Thyroid gland (tissue), 4 donors: ENCODE data around the gene SZRD1.

ENCODE experiments used
- POLR2A ChIP-seq, 2 donors: fragments of 450-650 bp; IDR thresholded peaks; one replicate each; pipeline ENCODE4 v1.6.1; 2017; ENCODE audit warnings: antibody characterized with exemption in 2 of 2, mild to moderate bottlenecking in 2 of 2, moderate library complexity in 1 of 2
- TF ChIP-seq, protein P1 (sequence below), 6 experiments: fragments of 200-600 bp in 3 of 6; fragments of 450-650 bp in 3 of 6; sonication (generic) in 3 of 6; IDR thresholded peaks; one replicate each; pipeline ENCODE4 v1.5.1; 2016 to 2019; ENCODE audit warnings: antibody characterized with exemption in 6 of 6, mild to moderate bottlenecking in 2 of 6, inconsistent platforms in 1 of 6, moderate library complexity in 1 of 6

DNA sequence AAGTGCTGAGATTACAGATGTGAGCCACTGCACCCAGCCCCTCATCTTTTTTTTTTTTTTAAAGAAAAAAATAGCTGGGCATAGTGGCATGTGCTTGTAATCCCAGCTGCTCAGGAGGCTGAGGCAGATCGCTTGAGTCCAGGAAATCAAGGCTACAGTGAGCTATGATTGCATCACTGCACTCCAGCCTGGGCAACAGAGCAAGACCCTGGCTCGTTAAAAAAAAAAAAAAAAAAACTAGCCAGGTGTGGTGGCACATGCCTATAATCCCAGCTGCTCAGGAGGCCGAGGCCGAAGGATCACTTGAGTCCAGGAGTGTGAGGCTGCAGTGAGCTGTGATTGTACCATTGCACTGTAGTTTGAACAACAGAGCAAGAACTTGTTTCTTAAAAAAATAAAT is 13.8 kb downstream of the SZRD1 start:
- TF ChIP-seq, protein P1, sequence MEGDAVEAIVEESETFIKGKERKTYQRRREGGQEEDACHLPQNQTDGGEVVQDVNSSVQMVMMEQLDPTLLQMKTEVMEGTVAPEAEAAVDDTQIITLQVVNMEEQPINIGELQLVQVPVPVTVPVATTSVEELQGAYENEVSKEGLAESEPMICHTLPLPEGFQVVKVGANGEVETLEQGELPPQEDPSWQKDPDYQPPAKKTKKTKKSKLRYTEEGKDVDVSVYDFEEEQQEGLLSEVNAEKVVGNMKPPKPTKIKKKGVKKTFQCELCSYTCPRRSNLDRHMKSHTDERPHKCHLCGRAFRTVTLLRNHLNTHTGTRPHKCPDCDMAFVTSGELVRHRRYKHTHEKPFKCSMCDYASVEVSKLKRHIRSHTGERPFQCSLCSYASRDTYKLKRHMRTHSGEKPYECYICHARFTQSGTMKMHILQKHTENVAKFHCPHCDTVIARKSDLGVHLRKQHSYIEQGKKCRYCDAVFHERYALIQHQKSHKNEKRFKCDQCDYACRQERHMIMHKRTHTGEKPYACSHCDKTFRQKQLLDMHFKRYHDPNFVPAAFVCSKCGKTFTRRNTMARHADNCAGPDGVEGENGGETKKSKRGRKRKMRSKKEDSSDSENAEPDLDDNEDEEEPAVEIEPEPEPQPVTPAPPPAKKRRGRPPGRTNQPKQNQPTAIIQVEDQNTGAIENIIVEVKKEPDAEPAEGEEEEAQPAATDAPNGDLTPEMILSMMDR (IDR thresholded peaks at IDR 0.05) = no peak
- TF ChIP-seq POLR2A (IDR thresholded peaks at IDR 0.05) = no peak
